Naive thymus-derived CD4-positive, alpha-beta T cell (primary cell): ENCODE data around the gene GGACT. TPM values are rescaled to one million over a fixed set of nuclear protein-coding genes. Genes with fewer than 3 reads are reported as not detected.
A peak's percentile ranks its signal among the peaks of the same experiment; 100 is the strongest.

ENCODE experiments used
- ATAC-seq: fragments of 150-1000 bp; cut with Tn5 transposase; 2 replicates; pipeline ENCODE4 v1.10.0; 2021; ENCODE audit warnings: mild to moderate bottlenecking, moderate library complexity
- CTCF ChIA-PET: fragments of 350-600 bp; sonication (Branson Sonifier 250); formaldehyde crosslinking; loops from one replicate; lab custom pipeline; 2021; ENCODE audit warnings: antibody characterized with exemption; lab: Charles Lee
- POLR2A ChIA-PET: fragments of 350-600 bp; sonication (Branson Sonifier 250); formaldehyde crosslinking; loops from one replicate; lab custom pipeline; 2021; ENCODE audit warnings: antibody characterized with exemption, inconsistent platforms; lab: Charles Lee
- DNase-seq, 9 donors: peaks; one replicate each; pipeline versions ENCODE4 v3.0.0 to v3.0.0-alpha.2; 2020 to 2022; ENCODE audit warnings: mixed read lengths in 1 of 9
- H3K27ac ChIP-seq: one replicate; pipeline ENCODE4 v1.7.0; 2013; ENCODE audit warnings: mild to moderate bottlenecking, low read depth, low read length, moderate library complexity
- H3K27me3 ChIP-seq, 2 donors: one replicate each; pipeline ENCODE4 v1.7.0; 2013; ENCODE audit warnings: low read length in 2 of 2, mild to moderate bottlenecking in 2 of 2, moderate library complexity in 2 of 2; ENCODE audit not compliant: control insufficient read depth in 2 of 2, insufficient read depth in 2 of 2
- H3K36me3 ChIP-seq, 3 experiments: 1 replicate in 2 of 3; 2 replicates in 1 of 3; pipeline ENCODE4 v1.7.0; 2013; ENCODE audit warnings: low read length in 3 of 3, mild to moderate bottlenecking in 3 of 3, moderate library complexity in 1 of 3; ENCODE audit not compliant: insufficient read depth in 3 of 3, control insufficient read depth in 2 of 3
- H3K4me1 ChIP-seq, 2 donors: one replicate each; pipeline ENCODE4 v1.7.0; 2013; ENCODE audit warnings: low read length in 2 of 2, mild to moderate bottlenecking in 2 of 2, moderate library complexity in 1 of 2; ENCODE audit not compliant: control insufficient read depth in 2 of 2, insufficient read depth in 2 of 2
- H3K4me3 ChIP-seq: 2 replicates; pipeline ENCODE4 v1.7.0; 2013; ENCODE audit warnings: mild to moderate bottlenecking, low read length
- H3K9me3 ChIP-seq, 3 experiments: 1 replicate in 2 of 3; 2 replicates in 1 of 3; pipeline ENCODE4 v1.7.0; 2013; ENCODE audit warnings: low read length in 3 of 3; ENCODE audit not compliant: control insufficient read depth in 2 of 3
- H3K27ac Mint-ChIP-seq, 9 donors: one replicate each; pipeline ENCODE4 v1.8.0; 2020 to 2022; ENCODE audit warnings: mixed read lengths in 9 of 9, mild to moderate bottlenecking in 8 of 9, moderate library complexity in 5 of 9, inconsistent platforms in 2 of 9
- H3K27me3 Mint-ChIP-seq, 5 donors: one replicate each; pipeline ENCODE4 v1.8.0; 2021 to 2022; ENCODE audit warnings: mixed read lengths in 5 of 5, mild to moderate bottlenecking in 1 of 5
- H3K36me3 Mint-ChIP-seq, 5 donors: one replicate each; pipeline ENCODE4 v1.8.0; 2020 to 2022; ENCODE audit warnings: mixed read lengths in 5 of 5, mild to moderate bottlenecking in 3 of 5, inconsistent platforms in 1 of 5
- H3K4me1 Mint-ChIP-seq, 7 donors: one replicate each; pipeline ENCODE4 v1.8.0; 2020 to 2022; ENCODE audit warnings: mixed read lengths in 7 of 7, mild to moderate bottlenecking in 3 of 7, inconsistent platforms in 1 of 7
- H3K4me3 Mint-ChIP-seq, 10 donors: one replicate each; pipeline ENCODE4 v1.8.0; 2020 to 2022; ENCODE audit warnings: mild to moderate bottlenecking in 10 of 10, mixed read lengths in 10 of 10, moderate library complexity in 6 of 10, inconsistent platforms in 2 of 10
- H3K9me3 Mint-ChIP-seq, 11 donors: one replicate each; pipeline ENCODE4 v1.8.0; 2020 to 2022; ENCODE audit warnings: mixed read lengths in 11 of 11, mild to moderate bottlenecking in 4 of 11, inconsistent platforms in 1 of 11, moderate library complexity in 1 of 11
- intact Hi-C, 2 donors: fragments of 100-400 bp; cut with micrococcal nuclease; formaldehyde crosslinking; loops; one replicate each; pipeline ENCODE4 v1.15.1; 2023
- polyA plus RNA-seq, 2 donors: library from polyadenylated mRNA; unstranded; fragments of 300-500 nt; fragmentation: Illumina TruSeq; gene quantifications; one replicate each; pipeline ENCODE4 v1.2.3, GENCODE V29; 2021
- total RNA-seq, 6 experiments: library from RNA in 5 of 6; stranded (reverse) in 5 of 6; gene quantifications; 1 replicate in 5 of 6; 2 replicates in 1 of 6; pipeline ENCODE4 v1.2.3 and lab custom pipeline; 2021 to 2026

GGACT gene
- total and polyA plus RNA-seq, 7 experiments from 2014 or later, result 4.9 to 10.4 (median 7.4) TPM

DNA sequence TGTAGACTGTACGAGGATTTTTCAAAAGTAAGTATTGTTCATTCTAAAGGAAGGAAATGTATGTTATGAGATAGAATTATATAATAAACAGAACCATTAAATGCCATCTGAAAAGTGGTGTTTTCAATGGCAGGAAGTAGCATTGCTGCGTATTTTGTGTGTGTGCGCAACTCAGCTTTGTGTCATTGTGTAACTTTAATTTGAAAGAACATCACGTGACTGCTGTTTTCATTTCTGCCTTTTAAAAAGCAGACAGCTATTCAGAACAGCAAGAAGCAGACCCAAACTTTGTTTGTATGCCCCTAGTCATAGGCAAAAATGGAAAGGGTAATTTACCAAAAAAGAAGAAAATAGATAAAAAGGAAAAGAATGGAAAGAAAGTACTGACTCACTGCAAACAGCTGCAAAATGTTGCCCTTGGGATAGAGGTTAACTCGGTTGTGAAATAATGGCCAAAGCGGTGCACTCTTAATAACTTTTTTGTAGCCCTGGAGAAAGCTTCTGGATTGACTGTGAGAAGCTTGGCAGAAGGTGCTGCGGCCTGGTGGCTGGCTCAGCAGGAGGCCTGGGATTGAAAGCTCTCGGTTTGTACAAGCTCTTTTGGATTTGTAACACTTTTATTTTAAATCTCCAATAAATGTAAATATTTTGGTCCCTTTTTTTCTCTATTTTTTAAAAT lies 97.3 kb downstream of the GGACT start:
- ATAC-seq (no peak), DNase-seq (no peak)
- CTCF ChIA-PET, result interaction anchor here (0.6 kb wide), 1 partner anchor 21 kb away, joined by 3 read pairs; no protein-coding TSS in a partner anchor
- Mint-ChIP-seq H3K27me3 (no peaks in the 10 kb centered on the region), H3K4me1 (peaks cover 0 to 8% (median 0%) of the 10 kb centered on the region in 7 donors), H3K36me3 (peaks cover 0 to 21% (median 2%) of the 10 kb centered on the region in 5 donors), H3K4me3 (no peak overlapping the region), H3K27ac (no peak overlapping the region), H3K9me3 (no peaks in the 10 kb centered on the region)
- no peaks in the 10 kb centered on the region for H3K36me3 ChIP-seq
- intact Hi-C loops, result no loop called here
- H3K27ac ChIP-seq, result no peak overlapping the region
- H3K9me3 ChIP-seq, result no peaks in the 10 kb centered on the region
- no peak overlapping the region for H3K4me3 ChIP-seq
- no peaks in the 10 kb centered on the region for H3K27me3 ChIP-seq
- H3K4me1 ChIP-seq, result no peaks in the 10 kb centered on the region
- POLR2A ChIA-PET, result no interaction called here

DNA sequence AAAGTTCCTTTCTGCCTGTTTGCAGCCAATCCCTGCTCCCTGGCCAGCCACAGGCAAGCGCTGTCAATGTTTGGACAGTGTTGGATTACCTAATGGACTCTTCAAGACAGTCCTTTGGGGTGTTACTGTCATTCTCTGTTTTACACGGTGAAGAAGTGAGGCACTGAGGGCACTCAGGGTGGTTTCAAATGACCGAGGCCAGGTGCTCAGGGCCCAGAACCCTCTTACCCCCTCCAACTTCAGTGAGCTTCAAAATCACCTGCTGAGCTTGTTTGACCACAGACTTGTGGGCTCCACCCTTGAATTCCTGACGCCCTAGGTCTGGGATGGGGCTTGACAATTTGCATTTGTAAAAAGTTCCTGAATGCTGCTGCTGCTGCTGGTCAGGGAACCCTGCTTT lies 97.9 kb downstream of the GGACT start:
- Histone ChIP-seq H3K4me3 (no peak overlapping the region), H3K36me3 (no peaks in the 10 kb centered on the region), H3K27ac (no peak overlapping the region), H3K27me3 (no peaks in the 10 kb centered on the region), H3K9me3 (no peaks in the 10 kb centered on the region), H3K4me1 (no peaks in the 10 kb centered on the region)
- Mint-ChIP-seq H3K4me1 (peaks cover 0 to 8% (median 0%) of the 10 kb centered on the region in 7 donors), H3K9me3 (no peaks in the 10 kb centered on the region), H3K36me3 (peaks cover 0 to 20% (median 2%) of the 10 kb centered on the region in 5 donors), H3K27me3 (no peaks in the 10 kb centered on the region), H3K4me3 (no peak overlapping the region), H3K27ac (no peak overlapping the region)
- DNase-seq, result no peak
- CTCF ChIA-PET, result no interaction called here
- intact Hi-C loops, result no loop called here
- no peak for ATAC-seq
- POLR2A ChIA-PET, result no interaction called here

DNA sequence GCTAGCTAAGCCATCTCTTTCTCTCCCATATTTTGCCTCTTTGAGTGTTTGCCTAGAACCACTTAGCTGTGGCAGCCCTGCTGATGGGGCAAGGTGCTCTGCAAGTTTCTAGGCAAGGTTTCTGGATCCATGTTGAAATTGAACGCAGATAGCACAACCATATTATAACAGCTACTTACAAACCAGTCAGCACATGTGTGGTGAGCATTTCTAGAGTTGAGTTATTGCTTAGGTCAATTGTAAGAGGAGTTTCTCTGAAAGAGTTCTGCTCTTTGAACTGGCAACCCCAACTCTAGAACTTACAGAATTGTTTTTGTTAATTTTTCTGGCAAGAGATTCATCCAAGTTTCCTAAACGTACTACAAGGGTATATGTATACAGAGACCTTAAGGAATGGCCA lies 103.3 kb downstream of the GGACT start:
- ChIA-PET POLR2A (no interaction called here), CTCF (no interaction called here)
- Histone ChIP-seq H3K27ac (no peak overlapping the region), H3K27me3 (no peaks in the 10 kb centered on the region), H3K9me3 (no peaks in the 10 kb centered on the region), H3K4me1 (peaks cover 0 to 5% of the 10 kb centered on the region in 2 donors), H3K4me3 (no peak overlapping the region), H3K36me3 (no peaks in the 10 kb centered on the region)
- ATAC-seq (no peak), DNase-seq (no peak)
- Mint-ChIP-seq H3K4me3 (no peak overlapping the region), H3K27me3 (no peaks in the 10 kb centered on the region), H3K9me3 (no peaks in the 10 kb centered on the region), H3K36me3 (peaks cover 0 to 9% (median 3%) of the 10 kb centered on the region in 5 donors), H3K4me1 (peaks cover 0 to 25% (median 7%) of the 10 kb centered on the region in 7 donors), H3K27ac (peak overlapping the region in 2 of 9 donors; percentile 8 to 41)
- intact Hi-C loops, result no loop called here

DNA sequence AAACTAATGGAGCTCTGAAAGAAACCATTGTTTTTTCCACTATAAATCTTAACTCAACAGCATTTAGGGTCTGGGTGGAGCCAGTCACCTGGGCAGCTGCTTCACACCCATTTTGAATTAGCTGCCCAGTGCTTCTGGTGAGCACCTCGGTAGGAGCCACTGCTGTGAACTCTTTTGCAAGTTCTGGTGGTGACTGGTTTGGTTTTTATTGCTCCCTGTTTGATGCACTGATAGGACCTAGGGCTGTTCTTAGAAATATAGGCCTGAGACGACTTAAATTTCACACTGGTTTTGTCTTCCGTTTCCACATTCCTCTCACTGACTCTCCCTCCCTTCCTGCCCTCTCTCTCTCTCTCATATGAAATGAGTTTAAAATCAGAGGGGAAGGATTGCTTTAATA lies 103.9 kb downstream of the GGACT start:
- DNase-seq (no peak), ATAC-seq (peak; percentile 26)
- H3K27ac Mint-ChIP-seq, result peak overlapping the region in 2 of 9 donors; percentile 8 to 69
- Histone ChIP-seq H3K4me1 (peaks cover 0 to 5% of the 10 kb centered on the region in 2 donors), H3K27me3 (no peaks in the 10 kb centered on the region), H3K4me3 (no peak overlapping the region), H3K27ac (no peak overlapping the region), H3K36me3 (no peaks in the 10 kb centered on the region), H3K9me3 (no peaks in the 10 kb centered on the region)
- H3K36me3 Mint-ChIP-seq, result peaks cover 0 to 9% (median 3%) of the 10 kb centered on the region in 5 donors
- H3K27me3 Mint-ChIP-seq, result no peaks in the 10 kb centered on the region
- no peaks in the 10 kb centered on the region for H3K9me3 Mint-ChIP-seq
- POLR2A ChIA-PET, result no interaction called here
- H3K4me1 Mint-ChIP-seq, result peaks cover 0 to 25% (median 7%) of the 10 kb centered on the region in 7 donors
- H3K4me3 Mint-ChIP-seq, result peak overlapping the region in 2 of 10 donors; percentile 23 to 54
- intact Hi-C loops, result no loop called here
- CTCF ChIA-PET, result no interaction called here

DNA sequence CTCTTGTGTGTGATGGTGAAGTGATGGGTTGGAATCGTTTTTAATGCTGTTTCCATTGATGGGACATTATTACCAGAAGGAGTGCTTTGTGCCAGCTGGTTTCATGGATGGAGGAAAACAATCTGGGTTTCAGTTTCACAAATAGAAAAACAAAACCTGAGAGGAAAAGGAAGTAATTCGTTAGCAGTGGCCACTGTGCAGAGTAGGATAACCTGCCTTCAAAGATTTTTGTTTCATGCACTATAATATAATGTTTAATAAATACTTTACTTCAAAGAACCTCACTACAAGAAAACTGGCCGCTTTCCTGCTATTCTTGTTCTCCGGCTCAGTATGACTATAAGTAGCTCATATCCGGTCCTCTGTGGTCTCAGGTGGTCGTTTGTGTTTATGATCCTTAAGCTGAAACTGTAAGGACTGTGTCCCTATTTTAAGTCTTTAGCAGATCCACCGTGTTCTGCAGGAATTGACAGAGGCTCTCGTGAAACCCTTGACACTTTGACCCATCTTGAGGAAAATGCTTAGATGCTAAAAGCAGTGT lies 104.7 kb downstream of the GGACT start:
- ATAC-seq, result no peak
- Histone ChIP-seq H3K9me3 (no peaks in the 10 kb centered on the region), H3K27me3 (no peaks in the 10 kb centered on the region), H3K36me3 (no peaks in the 10 kb centered on the region), H3K4me3 (no peak overlapping the region), H3K4me1 (peaks cover 0 to 5% of the 10 kb centered on the region in 2 donors), H3K27ac (no peak overlapping the region)
- intact Hi-C loops, result no loop called here
- no peak for DNase-seq
- Mint-ChIP-seq H3K9me3 (no peaks in the 10 kb centered on the region), H3K27ac (peak overlapping the region in 1 of 9 donors; percentile 19), H3K36me3 (peaks cover 0 to 9% (median 0%) of the 10 kb centered on the region in 5 donors), H3K27me3 (no peaks in the 10 kb centered on the region), H3K4me1 (peaks cover 0 to 25% (median 7%) of the 10 kb centered on the region in 7 donors), H3K4me3 (peak overlapping the region in 1 of 10 donors; percentile 43)
- CTCF ChIA-PET, result no interaction called here
- POLR2A ChIA-PET, result no interaction called here

DNA sequence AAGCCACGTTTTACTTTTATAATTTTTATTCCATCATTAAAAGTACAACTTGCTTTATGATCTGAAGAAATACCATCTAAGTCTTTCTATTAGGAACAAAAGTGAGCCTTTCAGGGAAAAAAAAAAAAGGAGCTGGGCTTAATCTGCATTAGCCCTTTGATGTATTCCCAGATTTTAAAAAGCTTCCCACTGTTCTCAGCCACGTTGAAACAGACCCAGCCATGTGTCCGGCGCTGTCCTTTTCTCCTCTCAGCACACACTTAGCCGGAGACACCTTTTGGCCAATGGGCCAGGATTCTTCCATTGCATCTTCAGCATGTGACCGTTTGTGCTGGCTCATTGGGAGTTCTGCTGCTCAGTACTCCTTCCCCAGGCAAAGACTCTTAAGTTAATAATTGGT lies 105.5 kb downstream of the GGACT start:
- no peak for ATAC-seq
- POLR2A ChIA-PET, result no interaction called here
- Histone ChIP-seq H3K4me3 (no peak overlapping the region), H3K27me3 (no peaks in the 10 kb centered on the region), H3K9me3 (no peaks in the 10 kb centered on the region), H3K4me1 (peaks cover 0 to 5% of the 10 kb centered on the region in 2 donors), H3K36me3 (no peaks in the 10 kb centered on the region), H3K27ac (no peak overlapping the region)
- CTCF ChIA-PET, result no interaction called here
- H3K27me3 Mint-ChIP-seq, result no peaks in the 10 kb centered on the region
- intact Hi-C loops, result no loop called here
- DNase-seq, result no peak
- peaks cover 0 to 25% (median 7%) of the 10 kb centered on the region in 7 donors for H3K4me1 Mint-ChIP-seq
- peak overlapping the region in 1 of 9 donors; percentile 51 for H3K27ac Mint-ChIP-seq
- peaks cover 0 to 9% (median 0%) of the 10 kb centered on the region in 5 donors for H3K36me3 Mint-ChIP-seq
- no peak overlapping the region for H3K4me3 Mint-ChIP-seq
- H3K9me3 Mint-ChIP-seq, result no peaks in the 10 kb centered on the region
